Measurements from ENCODE around the gene COLEC11. TPM values are rescaled to one million over a fixed set of nuclear protein-coding genes. Genes with fewer than 3 reads are reported as not detected.
"Not testable (repeated sequence)": the region's sequence is repeated elsewhere in the genome, so short reads cannot be mapped to it uniquely, and the experiment has no call there.

The COLEC11 gene
- total RNA-seq, 2 experiments from 2014 or later, result 0.38 TPM

GRCh38 chr2:3616435-3617197, 21.7 kb downstream of the COLEC11 start:
- CTCF ChIA-PET, POLR2A ChIA-PET: not testable (repeated sequence)

GRCh38 chr2:3617198-3617890, 22.4 kb downstream of the COLEC11 start:
- CTCF ChIA-PET, result no interaction called here

GRCh38 chr2:3618367-3618766, 23.5 kb downstream of the COLEC11 start:
- ChIA-PET CTCF (no interaction called here), POLR2A (no interaction called here)

More at GRCh38 chr2:3617198-3617890, 22.4 kb downstream of the COLEC11 start:
- POLR2A ChIA-PET, result no interaction called here

- POLR2A ChIA-PET, result no interaction called here
- CTCF ChIA-PET, result no interaction called here
Observed at GRCh38 chr2:3619033-3619432, 24.1 kb downstream of the COLEC11 start.

- CTCF ChIA-PET, result not testable (repeated sequence)
Observed at GRCh38 chr2:3619661-3620060, 24.7 kb downstream of the COLEC11 start.

GRCh38 chr2:3620834-3621233, 25.9 kb downstream of the COLEC11 start:
- ChIA-PET POLR2A (no interaction called here), CTCF (no interaction called here)

More at GRCh38 chr2:3619661-3620060, 24.7 kb downstream of the COLEC11 start:
- POLR2A ChIA-PET, result not testable (repeated sequence)

GRCh38 chr2:3622967-3623366, 28.1 kb downstream of the COLEC11 start:
- CTCF ChIA-PET, result no interaction called here
- POLR2A ChIA-PET, result no interaction called here

- POLR2A ChIA-PET, result no interaction called here
- CTCF ChIA-PET, result no interaction called here
Observed at GRCh38 chr2:3624059-3624794, 29.3 kb downstream of the COLEC11 start.

GRCh38 chr2:3625186-3625585, 30.3 kb downstream of the COLEC11 start:
- POLR2A ChIA-PET, result no interaction called here
- CTCF ChIA-PET, result no interaction called here

- ChIA-PET CTCF (no interaction called here), POLR2A (no interaction called here)
Observed at GRCh38 chr2:3626118-3626811, 31.4 kb downstream of the COLEC11 start.

- ChIA-PET POLR2A (no interaction called here), CTCF (no interaction called here)
Observed at GRCh38 chr2:3626812-3627499, 32.0 kb downstream of the COLEC11 start.

GRCh38 chr2:3627500-3628100, 32.7 kb downstream of the COLEC11 start:
- POLR2A ChIA-PET, result no interaction called here
- CTCF ChIA-PET, result no interaction called here

GRCh38 chr2:3628241-3628679, 33.3 kb downstream of the COLEC11 start:
- POLR2A ChIA-PET, result no interaction called here

GRCh38 chr2:3628800-3629199, 33.9 kb downstream of the COLEC11 start:
- POLR2A ChIA-PET, result no interaction called here
- CTCF ChIA-PET, result no interaction called here

More at GRCh38 chr2:3628241-3628679, 33.3 kb downstream of the COLEC11 start:
- CTCF ChIA-PET, result no interaction called here

GRCh38 chr2:3630631-3631030, 35.7 kb downstream of the COLEC11 start:
- POLR2A ChIA-PET, result no interaction called here
- CTCF ChIA-PET, result no interaction called here

- ChIA-PET CTCF (no interaction called here), POLR2A (no interaction called here)
Observed at GRCh38 chr2:3631161-3631850, 36.4 kb downstream of the COLEC11 start.

- POLR2A ChIA-PET, result no interaction called here
- CTCF ChIA-PET, result no interaction called here
Observed at GRCh38 chr2:3631851-3632659, 37.1 kb downstream of the COLEC11 start.

Data from activated CD8-positive, alpha-beta memory T cell treated with anti-CD3 and anti-CD28 coated beads for 36 hours (primary cell).